ENCODE measurements around the gene GUCD1. TPM values are rescaled to one million over a fixed set of nuclear protein-coding genes. Genes with fewer than 3 reads are reported as not detected.
A peak's percentile ranks its signal among the peaks of the same experiment; 100 is the strongest.

Gene GUCD1
- total and polyA plus RNA-seq, 10 of the 15 experiments (the other 5 are each of a cell fraction or from before 2014, with no cell fraction given), result 56.0 to 177 (median 88.2) TPM

DNA sequence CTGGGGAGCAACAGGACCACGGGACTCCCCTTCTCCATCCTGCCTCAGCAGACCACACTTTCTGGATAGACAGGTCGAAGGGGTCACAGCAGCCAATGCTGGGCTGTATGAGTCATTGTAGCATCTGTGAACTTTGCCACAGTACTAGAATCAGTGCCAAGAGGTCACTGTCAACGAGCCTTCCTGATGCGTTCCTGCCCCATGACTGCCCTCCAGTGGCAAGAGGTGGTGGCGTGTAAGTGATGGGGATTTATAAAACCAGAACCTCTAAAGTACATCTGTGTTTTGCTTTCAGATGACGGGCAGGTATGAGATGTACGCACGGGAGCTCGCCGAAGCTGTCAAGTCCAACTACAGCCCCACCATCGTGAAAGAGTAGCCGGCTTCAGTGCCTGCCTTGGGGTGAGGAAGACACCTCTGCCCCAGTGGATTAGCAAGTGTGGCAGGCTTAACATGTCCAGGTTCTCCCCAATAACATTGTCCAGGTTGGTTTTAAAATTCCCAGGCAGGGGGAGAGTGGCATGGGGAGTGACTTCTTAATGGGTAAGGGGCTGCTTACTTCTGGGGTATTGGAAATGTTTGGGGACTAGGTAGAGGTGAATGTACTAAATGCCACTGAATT, 29.4 kb downstream of the GUCD1 start (continued):
- no peak for TF ChIP-seq ZBED1 (IDR thresholded peaks at IDR 0.05; ENCODE audit: borderline replicate concordance)
- no peak for TF ChIP-seq BCL11A (IDR thresholded peaks at IDR 0.05; ENCODE audit: low read depth, low read length)
- TF ChIP-seq RAD21 (IDR thresholded peaks at IDR 0.05; ENCODE audit: insufficient read depth, low read depth, low read length), result peak; percentile 96
- peak; percentile 85 for TF ChIP-seq NR2C1 (IDR thresholded peaks at IDR 0.05)
- TF ChIP-seq EED (IDR thresholded peaks at IDR 0.05; ENCODE audit: low read depth), result 0 out of 2 replicates have a peak, but pooled peaks have one; percentile 28
- peak; percentile 95 for TF ChIP-seq SMC3 (IDR thresholded peaks at IDR 0.05; ENCODE audit: borderline replicate concordance, low read length)
- TF ChIP-seq JUND (IDR thresholded peaks at IDR 0.05; ENCODE audit: low read depth, low read length), result 0 out of 2 replicates have a peak, but pooled peaks have one; percentile 58
- peak; percentile 61 for TF ChIP-seq YY1 (IDR thresholded peaks at IDR 0.05; ENCODE audit: low read depth, low read length)
- TF ChIP-seq NBN (IDR thresholded peaks at IDR 0.05), result 0 out of 2 replicates have a peak, but pooled peaks have one; percentile 48
- no peak for TF ChIP-seq GABPA (IDR thresholded peaks at IDR 0.05; ENCODE audit: low read depth)

DNA sequence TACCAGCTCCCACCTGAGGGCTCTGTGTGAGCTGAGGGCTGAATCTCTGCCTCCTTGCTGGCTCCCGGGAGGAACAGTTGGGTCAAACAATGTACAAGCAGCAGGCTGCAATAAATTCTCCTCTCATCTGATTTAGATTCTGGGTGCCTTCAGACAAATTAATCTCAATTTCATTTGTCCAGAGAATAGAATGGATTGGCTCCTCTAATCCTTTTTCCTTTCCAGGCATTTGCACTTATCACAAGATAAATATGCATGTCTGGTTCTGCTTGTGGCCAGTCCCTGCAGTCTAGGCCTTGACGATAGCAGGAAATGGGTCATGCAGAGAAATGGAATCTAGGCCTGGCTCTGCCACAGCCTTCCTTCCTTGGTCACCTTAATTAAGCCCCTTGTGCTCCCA, 31.1 kb downstream of the GUCD1 start:
- ChIA-PET SMC1A (ENCODE audit: uncharacterized antibody, unreplicated experiment) (interaction anchor here (0.9 to 7.7 kb wide), 7 partner anchors 18 to 191 kb away, joined by 3 to 113 read pairs (median 4); partner anchors contain the start of gene ADORA2A), CTCF (interaction anchor here (0.6 to 11.7 kb wide), 9 partner anchors 9 to 202 kb away, joined by 3 to 213 read pairs (median 14); no protein-coding TSS in a partner anchor), RAD21 (ENCODE audit: unreplicated experiment) (interaction anchor here (1.1 to 3.8 kb wide), 7 partner anchors 14 to 101 kb away, joined by 3 to 64 read pairs (median 10); partner anchors contain the start of gene ADORA2A), POLR2A (interaction anchor here (1.3 to 3.5 kb wide), 2 partner anchors 16 to 89 kb away, joined by 4 to 14 read pairs; no protein-coding TSS in a partner anchor)
- no TSS peak for BruUV-seq (replicated peaks)
- FAIRE-seq, result no peak
- intact Hi-C loops (cut with micrococcal nuclease; ENCODE audit: unreplicated experiment), result no loop called here
- ATAC-seq, result no peak
- WGBS (ENCODE audit: insufficient coverage, insufficient replicate concordance, low lambda C conversion rate, missing lambda C conversion rate), result 81% methylated on average over 2 of the region's 2 CpGs
- Histone ChIP-seq H2AFZ (ENCODE audit: control insufficient read depth, low read depth, low read length) (no peak overlapping the region), H4K20me1 (ENCODE audit: control insufficient read depth, insufficient read depth) (no peaks in the 10 kb centered on the region), H3K36me3 (ENCODE audit: control insufficient read depth in 2 of 2, insufficient read depth in 2 of 2, low read length in 1 of 2) (no peaks in the 10 kb centered on the region), H3K79me2 (ENCODE audit: control insufficient read depth, insufficient read depth, low read length) (no peaks in the 10 kb centered on the region), H3K9ac (ENCODE audit: control insufficient read depth, insufficient read depth, low read length) (no peak overlapping the region), H3K4me2 (ENCODE audit: control insufficient read depth, insufficient read depth) (no peak overlapping the region), H3K4me1 (ENCODE audit: control insufficient read depth, insufficient read depth, low read length) (peaks cover 10% of the 10 kb centered on the region), H3K4me3 (no peak overlapping the region), H3K27me3 (replicated peaks in 1 of 2; ENCODE audit: control insufficient read depth in 2 of 2, insufficient read depth in 2 of 2, low read length in 1 of 2) (no peaks in the 10 kb centered on the region), H3K27ac (ENCODE audit: control insufficient read depth, insufficient read depth) (no peak overlapping the region), H3K9me3 (replicated peaks; ENCODE audit: control insufficient read depth, insufficient read depth, low read length) (no peaks in the 10 kb centered on the region)
- DNase-seq (ENCODE audit: low read depth, low spot score), result no peak
- in situ Hi-C loops (cut with MboI), result loop anchor here (5.0 kb wide), 1 partner anchor 202 kb away; no protein-coding TSS in a partner anchor
- TF ChIP-seq, protein P1, sequence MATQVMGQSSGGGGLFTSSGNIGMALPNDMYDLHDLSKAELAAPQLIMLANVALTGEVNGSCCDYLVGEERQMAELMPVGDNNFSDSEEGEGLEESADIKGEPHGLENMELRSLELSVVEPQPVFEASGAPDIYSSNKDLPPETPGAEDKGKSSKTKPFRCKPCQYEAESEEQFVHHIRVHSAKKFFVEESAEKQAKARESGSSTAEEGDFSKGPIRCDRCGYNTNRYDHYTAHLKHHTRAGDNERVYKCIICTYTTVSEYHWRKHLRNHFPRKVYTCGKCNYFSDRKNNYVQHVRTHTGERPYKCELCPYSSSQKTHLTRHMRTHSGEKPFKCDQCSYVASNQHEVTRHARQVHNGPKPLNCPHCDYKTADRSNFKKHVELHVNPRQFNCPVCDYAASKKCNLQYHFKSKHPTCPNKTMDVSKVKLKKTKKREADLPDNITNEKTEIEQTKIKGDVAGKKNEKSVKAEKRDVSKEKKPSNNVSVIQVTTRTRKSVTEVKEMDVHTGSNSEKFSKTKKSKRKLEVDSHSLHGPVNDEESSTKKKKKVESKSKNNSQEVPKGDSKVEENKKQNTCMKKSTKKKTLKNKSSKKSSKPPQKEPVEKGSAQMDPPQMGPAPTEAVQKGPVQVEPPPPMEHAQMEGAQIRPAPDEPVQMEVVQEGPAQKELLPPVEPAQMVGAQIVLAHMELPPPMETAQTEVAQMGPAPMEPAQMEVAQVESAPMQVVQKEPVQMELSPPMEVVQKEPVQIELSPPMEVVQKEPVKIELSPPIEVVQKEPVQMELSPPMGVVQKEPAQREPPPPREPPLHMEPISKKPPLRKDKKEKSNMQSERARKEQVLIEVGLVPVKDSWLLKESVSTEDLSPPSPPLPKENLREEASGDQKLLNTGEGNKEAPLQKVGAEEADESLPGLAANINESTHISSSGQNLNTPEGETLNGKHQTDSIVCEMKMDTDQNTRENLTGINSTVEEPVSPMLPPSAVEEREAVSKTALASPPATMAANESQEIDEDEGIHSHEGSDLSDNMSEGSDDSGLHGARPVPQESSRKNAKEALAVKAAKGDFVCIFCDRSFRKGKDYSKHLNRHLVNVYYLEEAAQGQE (IDR thresholded peaks at IDR 0.05; ENCODE audit: low read depth, low read length), result no peak
- TF ChIP-seq YBX1 (IDR thresholded peaks at IDR 0.05) (no peak), STAT1 (conservative IDR thresholded peaks at IDR 0.05) (no peak), SIN3A (IDR thresholded peaks at IDR 0.05; ENCODE audit: low read depth, low read length) (no peak), ZNF622 (IDR thresholded peaks at IDR 0.05) (no peak), ZNF384 (IDR thresholded peaks at IDR 0.05; ENCODE audit: borderline replicate concordance, low read depth, low read length) (no peak), TAF1 (IDR thresholded peaks at IDR 0.05; ENCODE audit: borderline replicate concordance, low read depth, low read length) (no peak)
- TF ChIP-seq, protein P2, sequence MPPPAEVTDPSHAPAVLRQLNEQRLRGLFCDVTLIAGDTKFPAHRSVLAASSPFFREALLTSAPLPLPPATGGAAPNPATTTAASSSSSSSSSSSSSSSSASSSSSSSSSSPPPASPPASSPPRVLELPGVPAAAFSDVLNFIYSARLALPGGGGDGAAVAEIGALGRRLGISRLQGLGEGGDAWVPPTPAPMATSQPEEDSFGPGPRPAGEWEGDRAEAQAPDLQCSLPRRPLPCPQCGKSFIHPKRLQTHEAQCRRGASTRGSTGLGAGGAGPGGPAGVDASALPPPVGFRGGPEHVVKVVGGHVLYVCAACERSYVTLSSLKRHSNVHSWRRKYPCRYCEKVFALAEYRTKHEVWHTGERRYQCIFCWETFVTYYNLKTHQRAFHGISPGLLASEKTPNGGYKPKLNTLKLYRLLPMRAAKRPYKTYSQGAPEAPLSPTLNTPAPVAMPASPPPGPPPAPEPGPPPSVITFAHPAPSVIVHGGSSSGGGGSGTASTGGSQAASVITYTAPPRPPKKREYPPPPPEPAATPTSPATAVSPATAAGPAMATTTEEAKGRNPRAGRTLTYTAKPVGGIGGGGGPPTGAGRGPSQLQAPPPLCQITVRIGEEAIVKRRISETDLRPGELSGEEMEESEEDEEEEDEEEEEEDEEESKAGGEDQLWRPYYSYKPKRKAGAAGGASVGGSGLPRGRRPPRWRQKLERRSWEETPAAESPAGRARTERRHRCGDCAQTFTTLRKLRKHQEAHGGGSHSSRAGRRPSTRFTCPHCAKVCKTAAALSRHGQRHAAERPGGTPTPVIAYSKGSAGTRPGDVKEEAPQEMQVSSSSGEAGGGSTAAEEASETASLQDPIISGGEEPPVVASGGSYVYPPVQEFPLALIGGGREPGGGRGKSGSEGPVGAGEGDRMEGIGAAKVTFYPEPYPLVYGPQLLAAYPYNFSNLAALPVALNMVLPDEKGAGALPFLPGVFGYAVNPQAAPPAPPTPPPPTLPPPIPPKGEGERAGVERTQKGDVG (CRISPR knock-in tag; IDR thresholded peaks at IDR 0.05), result no peak

Data from GM12878 (cell line).